Stomach (tissue), 9 donors: Measurements from ENCODE around the gene CDC27. TPM values are rescaled to one million over a fixed set of nuclear protein-coding genes. Genes with fewer than 3 reads are reported as not detected.
"Not testable (repeated sequence)": the region's sequence is repeated elsewhere in the genome, so short reads cannot be mapped to it uniquely, and the experiment has no call there.

Experiments used
- DNase-seq, 2 donors: peaks; one replicate each; pipeline versions ENCODE4 v3.0.0 to v3.0.0-alpha.2; 2013 to 2019
- H3K27ac ChIP-seq, 5 donors: fragments of 200-600 bp in 4 of 5; sonication (generic) in 4 of 5; one replicate each; pipeline ENCODE4 v1.5.1; 2013 to 2019; ENCODE audit warnings: mild to moderate bottlenecking in 1 of 5, moderate library complexity in 1 of 5
- H3K27me3 ChIP-seq, 3 donors: fragments of 200-600 bp; sonication (generic); one replicate each; pipeline ENCODE4 v1.5.1; 2017 to 2019; ENCODE audit warnings: mixed run types in 1 of 3
- H3K36me3 ChIP-seq, 4 donors: fragments of 200-600 bp; sonication (generic); 1 replicate in 3 of 4; 2 replicates in 1 of 4; pipeline ENCODE4 v1.5.1; 2016 to 2019
- H3K4me1 ChIP-seq, 4 donors: fragments of 200-600 bp; sonication (generic); one replicate each; pipeline ENCODE4 v1.5.1; 2016 to 2019
- H3K4me3 ChIP-seq, 4 donors: fragments of 200-600 bp; sonication (generic) in 3 of 4; one replicate each; pipeline ENCODE4 v1.5.1; 2016 to 2019; ENCODE audit warnings: mild to moderate bottlenecking in 1 of 4
- H3K9me3 ChIP-seq, 4 donors: fragments of 200-600 bp; sonication (generic); one replicate each; pipeline ENCODE4 v1.5.1; 2016 to 2019
- CTCF ChIP-seq, 7 experiments: fragments of 450-650 bp in 4 of 7; fragments of 200-600 bp in 3 of 7; sonication (generic) in 3 of 7; IDR thresholded peaks; one replicate each; pipeline ENCODE4 v1.5.1; 2016 to 2019; ENCODE audit warnings: antibody characterized with exemption in 7 of 7, control low read depth in 2 of 7, mild to moderate bottlenecking in 1 of 7
- EP300 ChIP-seq: sonication (generic); formaldehyde crosslinking; IDR thresholded peaks from one replicate; pipeline ENCODE4 v1.6.1; 2017; ENCODE audit warnings: antibody characterized with exemption
- POLR2A ChIP-seq, 4 donors: fragments of 450-650 bp; IDR thresholded peaks; one replicate each; pipeline ENCODE4 v1.6.1; 2016; ENCODE audit warnings: antibody characterized with exemption in 4 of 4, control low read depth in 2 of 4, mild to moderate bottlenecking in 1 of 4, moderate library complexity in 1 of 4
- POLR2AphosphoS5 ChIP-seq, 3 donors: sonication (generic); formaldehyde crosslinking; IDR thresholded peaks; one replicate each; pipeline ENCODE4 v1.6.1; 2016; ENCODE audit warnings: antibody characterized with exemption in 3 of 3
- WGBS, 5 donors: extraction: QIAGEN DNeasy Blood & Tissue Kit in 3 of 5; methylation state at CpG; one replicate each; pipeline versions ENCODE4 v1.1.5 to v1.1.7; 2013 to 2018; 5-methylcytosine and 5-hydroxymethylcytosine counted together
- intact Hi-C: fragments of 100-400 bp; cut with DNase I; formaldehyde crosslinking; loops from one replicate; pipeline ENCODE4 v1.15.1; 2023; ENCODE audit warnings: low total_unique reads
- polyA plus RNA-seq, 3 donors: library from polyadenylated mRNA; stranded (reverse); fragments of 200-250 nt; gene quantifications; one replicate each; pipeline ENCODE4 v1.2.3, GENCODE V29; 2013
- total RNA-seq, 5 donors: library from RNA; depleted of rRNA; stranded (reverse); fragments of >200 nt; gene quantifications; one replicate each; pipeline versions ENCODE4 v1.1.0 to v1.2.3, GENCODE V29; 2014 to 2016
- donor health status: healthy with polysubstance abuse.
- donor health status: Bipolar disorder and iron deficiency.
- donor health status: healthy.

The CDC27 gene
- total and polyA plus RNA-seq, 8 donors: 3.2 to 104 (median 17.1) TPM

DNA sequence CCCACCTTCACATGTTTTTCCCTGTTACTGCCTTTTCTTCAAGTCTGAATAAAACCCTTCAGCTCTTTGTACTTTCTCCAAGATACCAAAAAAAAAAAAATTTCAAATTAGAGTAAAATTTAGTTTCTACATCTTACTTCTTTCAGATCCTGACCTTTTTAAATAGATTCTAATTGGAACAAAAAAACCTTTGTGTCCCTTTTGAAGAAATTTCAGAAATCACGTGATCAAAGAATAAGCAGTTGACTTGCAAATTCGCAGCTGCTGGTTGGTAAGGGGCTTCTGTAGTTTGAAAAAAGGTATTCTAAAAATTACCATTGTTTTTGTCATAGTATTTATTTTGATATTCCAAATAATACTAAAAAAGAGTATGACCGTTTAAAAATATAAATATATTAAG is 71.7 kb downstream of the CDC27 start:
- 85 to 91% (median 88%) methylated on average over 3 of the region's 3 CpGs for WGBS, 5 donors

DNA sequence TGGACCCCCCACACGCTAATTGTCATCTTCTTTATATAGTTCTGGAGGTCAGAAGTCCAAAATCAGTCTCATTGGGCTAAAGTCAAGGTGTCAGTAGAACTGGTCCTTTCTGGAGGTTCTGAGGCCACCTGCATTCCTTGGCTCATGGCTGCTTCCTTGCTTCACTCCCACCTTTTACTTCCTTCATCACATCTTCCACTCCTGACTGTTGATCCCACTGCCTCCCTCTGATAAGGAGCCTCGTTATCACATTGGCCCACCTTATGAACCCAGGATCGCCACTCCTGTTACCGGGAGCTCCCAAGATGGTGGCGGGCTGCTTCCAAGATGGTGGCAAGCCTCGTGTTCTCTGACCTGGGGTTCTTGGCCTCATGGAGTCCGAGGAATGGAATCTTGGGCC is 83.0 kb downstream of the CDC27 start:
- Histone ChIP-seq H3K4me1 (no peaks in the 10 kb centered on the region), H3K9me3 (no peaks in the 10 kb centered on the region), H3K27me3 (peaks cover 0 to 4% (median 0%) of the 10 kb centered on the region in 3 donors), H3K36me3 (no peaks in the 10 kb centered on the region), H3K4me3 (no peak overlapping the region), H3K27ac (no peak overlapping the region)
- TF ChIP-seq EP300 (no peak), POLR2A (IDR thresholded peaks at IDR 0.05) (no peak), POLR2AphosphoS5 (IDR thresholded peaks at IDR 0.05) (no peak), CTCF (IDR thresholded peaks at IDR 0.05) (no peak)
- no peak for DNase-seq
- intact Hi-C loops: no loop called here
- WGBS, 5 donors: 85 to 88% (median 85%) methylated on average over 7 of the region's 7 CpGs

More for the DNA sequence above, 71.7 kb downstream of the CDC27 start:
- H3K4me1 ChIP-seq: no peaks in the 10 kb centered on the region
- intact Hi-C loops: no loop called here
- no peak overlapping the region for H3K4me3 ChIP-seq
- H3K27ac ChIP-seq: no peak overlapping the region
- no peak for DNase-seq
- H3K36me3 ChIP-seq: peaks cover 7 to 52% (median 45%) of the 10 kb centered on the region in 4 donors
- no peaks in the 10 kb centered on the region for H3K9me3 ChIP-seq
- H3K27me3 ChIP-seq: no peaks in the 10 kb centered on the region
- TF ChIP-seq POLR2AphosphoS5 (IDR thresholded peaks at IDR 0.05) (no peak), CTCF (IDR thresholded peaks at IDR 0.05) (no peak), EP300 (no peak)

GRCh38 chr17:47105246-47105645 is 83.8 kb downstream of the CDC27 start:
- DNase-seq, H3K4me1 ChIP-seq, H3K4me3 ChIP-seq, intact Hi-C loops, H3K9me3 ChIP-seq, H3K27me3 ChIP-seq, H3K27ac ChIP-seq, H3K36me3 ChIP-seq: not testable (repeated sequence)
- 16 to 47% (median 22%) methylated on average over 1 of the region's 1 CpG for WGBS, 5 donors

- no peak for DNase-seq
- intact Hi-C loops: no loop called here
Observed at GRCh38 chr17:47102914-47103313, 86.2 kb downstream of the CDC27 start.

More at GRCh38 chr17:47102914-47103313, 86.2 kb downstream of the CDC27 start:
- peaks cover 0 to 4% (median 0%) of the 10 kb centered on the region in 3 donors for H3K27me3 ChIP-seq
- WGBS, 5 donors: 84 to 92% (median 89%) methylated on average over 4 of the region's 4 CpGs
- TF ChIP-seq EP300: no peak
- no peak for TF ChIP-seq POLR2A (IDR thresholded peaks at IDR 0.05)
- TF ChIP-seq CTCF (IDR thresholded peaks at IDR 0.05): no peak
- no peak for TF ChIP-seq POLR2AphosphoS5 (IDR thresholded peaks at IDR 0.05)
- peaks cover 9 to 22% (median 15%) of the 10 kb centered on the region in 4 donors for H3K4me1 ChIP-seq
- no peaks in the 10 kb centered on the region for H3K9me3 ChIP-seq
- no peak overlapping the region for H3K27ac ChIP-seq
- no peak overlapping the region for H3K4me3 ChIP-seq
- no peaks in the 10 kb centered on the region for H3K36me3 ChIP-seq
